Muscle of arm (tissue), 12 donors: ENCODE measurements around the gene PDE1A. TPM values are rescaled to one million over a fixed set of nuclear protein-coding genes. Genes with fewer than 3 reads are reported as not detected.
"Not testable (repeated sequence)": the region's sequence is repeated elsewhere in the genome, so short reads cannot be mapped to it uniquely, and the experiment has no call there.

ENCODE experiments used
- DNase-seq: peaks from one replicate; pipeline ENCODE4 v3.0.0-alpha.2; 2013
- polyA plus RNA-seq, 12 donors: library from polyadenylated mRNA; unstranded; fragments of 120-200 nt; gene quantifications; one replicate each; pipeline ENCODE4 v1.2.1, GENCODE V29; 2013; ENCODE audit not compliant: insufficient read length in 12 of 12

Gene PDE1A
- polyA plus RNA-seq, 12 donors = 6.5 to 16.5 (median 11.1) TPM; not detected in 1

GRCh38 chr2:182412858-182413257 lies 14.0 kb downstream of the PDE1A start:
- no peak for DNase-seq

GRCh38 chr2:182410120-182410519 lies 16.7 kb downstream of the PDE1A start:
- DNase-seq = no peak

- no peak for DNase-seq
Observed at GRCh38 chr2:182406221-182406620, 20.6 kb downstream of the PDE1A start.

- DNase-seq = no peak
Observed at GRCh38 chr2:182404975-182405561, 21.8 kb downstream of the PDE1A start.

- no peak for DNase-seq
Observed at GRCh38 chr2:182404092-182404491, 22.7 kb downstream of the PDE1A start.

GRCh38 chr2:182393270-182393760 lies 33.5 kb downstream of the PDE1A start:
- no peak for DNase-seq

GRCh38 chr2:182391443-182391842 lies 35.4 kb downstream of the PDE1A start:
- no peak for DNase-seq

- DNase-seq = not testable (repeated sequence)
Observed at GRCh38 chr2:182386267-182386880, 40.5 kb downstream of the PDE1A start.

- DNase-seq = no peak
Observed at GRCh38 chr2:182384860-182385259, 42.0 kb downstream of the PDE1A start.

GRCh38 chr2:182381225-182381624 lies 45.6 kb downstream of the PDE1A start:
- no peak for DNase-seq

GRCh38 chr2:182379241-182379640 lies 47.6 kb downstream of the PDE1A start:
- DNase-seq = peak; percentile 81

- no peak for DNase-seq
Observed at GRCh38 chr2:182378759-182379158, 48.1 kb downstream of the PDE1A start.

- DNase-seq = no peak
Observed at GRCh38 chr2:182377467-182377866, 49.4 kb downstream of the PDE1A start.

GRCh38 chr2:182375862-182376261 lies 51.0 kb downstream of the PDE1A start:
- no peak for DNase-seq

GRCh38 chr2:182372661-182373060 lies 54.2 kb downstream of the PDE1A start:
- no peak for DNase-seq

- no peak for DNase-seq
Observed at GRCh38 chr2:182368996-182369395, 57.8 kb downstream of the PDE1A start.

GRCh38 chr2:182368446-182368845 lies 58.4 kb downstream of the PDE1A start:
- DNase-seq = no peak

GRCh38 chr2:182367401-182367800 lies 59.4 kb downstream of the PDE1A start:
- DNase-seq = no peak

- DNase-seq = no peak
Observed at GRCh38 chr2:182366628-182367027, 60.2 kb downstream of the PDE1A start.

- DNase-seq = no peak
Observed at GRCh38 chr2:182365855-182366254, 61.0 kb downstream of the PDE1A start.

GRCh38 chr2:182361477-182361876 lies 65.4 kb downstream of the PDE1A start:
- no peak for DNase-seq

- DNase-seq = no peak
Observed at GRCh38 chr2:182360663-182361260, 66.1 kb downstream of the PDE1A start.

- DNase-seq = peak; percentile 47
Observed at GRCh38 chr2:182359990-182360662, 66.7 kb downstream of the PDE1A start.
